HG02943 (cell line): ENCODE results near the gene KDM6B.
"Not testable (repeated sequence)": the region's sequence is repeated elsewhere in the genome, so short reads cannot be mapped to it uniquely, and the experiment has no call there.

Experiments
- ATAC-seq: cut with Tn5 transposase; IDR thresholded peaks from one replicate; pipeline ENCODE4 v1.9.1; 2021; ENCODE audit warnings: mild to moderate bottlenecking, low read depth, moderate library complexity; ENCODE audit not compliant: unreplicated experiment

The KDM6B gene

DNA sequence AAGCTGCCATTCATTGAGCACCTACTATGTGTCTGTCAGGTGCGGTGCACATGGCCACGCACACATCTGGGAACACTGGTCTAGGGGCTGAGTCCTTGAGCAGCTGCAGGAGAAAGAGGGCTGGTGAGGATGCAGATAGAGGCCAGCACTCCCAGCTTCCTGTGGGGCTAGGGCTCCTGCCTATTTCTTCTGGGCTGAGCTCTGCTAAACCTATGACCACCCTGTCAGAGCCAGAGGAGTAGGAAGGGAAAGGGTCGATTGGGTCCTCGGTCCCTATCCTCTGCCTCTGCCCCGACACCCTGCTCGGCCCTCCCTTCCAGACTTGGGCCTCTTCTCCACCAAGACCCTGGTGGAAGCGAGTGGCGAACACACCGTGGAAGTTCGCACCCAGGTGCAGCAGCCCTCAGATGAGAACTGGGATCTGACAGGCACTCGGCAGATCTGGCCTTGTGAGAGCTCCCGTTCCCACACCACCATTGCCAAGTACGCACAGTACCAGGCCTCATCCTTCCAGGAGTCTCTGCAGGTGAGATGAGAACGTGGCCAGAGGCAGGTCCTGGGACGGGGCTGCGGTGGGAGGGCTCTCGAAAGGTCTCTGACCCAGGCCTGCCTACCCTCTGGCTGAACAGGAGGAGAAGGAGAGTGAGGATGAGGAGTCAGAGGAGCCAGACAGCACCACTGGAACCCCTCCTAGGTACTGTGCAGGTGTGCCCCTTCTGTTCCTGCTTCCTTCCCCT, 16.9 kb downstream of the KDM6B start:
- ATAC-seq: no peak

DNA sequence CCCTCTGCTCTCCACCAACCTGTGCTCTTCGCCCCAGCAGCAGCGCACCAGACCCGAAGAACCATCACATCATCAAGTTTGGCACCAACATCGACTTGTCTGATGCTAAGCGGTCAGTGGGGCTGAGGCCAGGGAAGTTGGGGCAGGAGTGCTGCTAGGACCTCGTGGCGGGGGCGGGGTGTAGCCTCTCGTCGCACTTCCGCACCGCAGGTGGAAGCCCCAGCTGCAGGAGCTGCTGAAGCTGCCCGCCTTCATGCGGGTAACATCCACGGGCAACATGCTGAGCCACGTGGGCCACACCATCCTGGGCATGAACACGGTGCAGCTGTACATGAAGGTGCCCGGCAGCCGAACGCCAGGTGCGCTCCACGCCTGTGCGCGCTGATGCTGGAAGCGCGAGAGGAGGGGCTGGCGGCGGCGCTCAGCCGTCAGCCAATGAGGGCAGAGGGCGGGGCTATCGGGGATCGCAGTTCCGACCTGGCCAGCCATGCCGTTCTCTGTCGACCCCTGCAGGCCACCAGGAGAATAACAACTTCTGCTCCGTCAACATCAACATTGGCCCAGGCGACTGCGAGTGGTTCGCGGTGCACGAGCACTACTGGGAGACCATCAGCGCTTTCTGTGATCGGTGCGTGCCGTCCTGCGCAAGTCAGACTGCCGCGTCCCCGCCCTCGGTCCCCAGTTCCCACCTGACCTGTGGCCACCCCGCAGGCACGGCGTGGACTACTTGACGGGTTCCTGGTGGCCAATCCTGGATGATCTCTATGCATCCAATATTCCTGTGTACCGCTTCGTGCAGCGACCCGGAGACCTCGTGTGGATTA, 17.6 kb downstream of the KDM6B start:
- peak; percentile 63 for ATAC-seq

DNA sequence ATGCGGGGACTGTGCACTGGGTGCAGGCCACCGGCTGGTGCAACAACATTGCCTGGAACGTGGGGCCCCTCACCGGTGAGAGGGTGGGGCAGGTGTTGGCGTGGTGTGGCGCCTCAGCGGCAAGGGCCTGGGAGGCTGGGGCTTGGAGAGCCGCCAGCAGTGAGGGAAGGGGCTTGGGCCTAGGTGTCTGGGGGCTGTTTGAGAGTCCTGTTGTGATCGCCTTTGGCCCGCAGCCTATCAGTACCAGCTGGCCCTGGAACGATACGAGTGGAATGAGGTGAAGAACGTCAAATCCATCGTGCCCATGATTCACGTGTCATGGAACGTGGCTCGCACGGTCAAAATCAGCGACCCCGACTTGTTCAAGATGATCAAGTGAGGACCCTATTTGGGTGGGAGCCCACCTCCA, 18.2 kb downstream of the KDM6B start:
- ATAC-seq: no peak

DNA sequence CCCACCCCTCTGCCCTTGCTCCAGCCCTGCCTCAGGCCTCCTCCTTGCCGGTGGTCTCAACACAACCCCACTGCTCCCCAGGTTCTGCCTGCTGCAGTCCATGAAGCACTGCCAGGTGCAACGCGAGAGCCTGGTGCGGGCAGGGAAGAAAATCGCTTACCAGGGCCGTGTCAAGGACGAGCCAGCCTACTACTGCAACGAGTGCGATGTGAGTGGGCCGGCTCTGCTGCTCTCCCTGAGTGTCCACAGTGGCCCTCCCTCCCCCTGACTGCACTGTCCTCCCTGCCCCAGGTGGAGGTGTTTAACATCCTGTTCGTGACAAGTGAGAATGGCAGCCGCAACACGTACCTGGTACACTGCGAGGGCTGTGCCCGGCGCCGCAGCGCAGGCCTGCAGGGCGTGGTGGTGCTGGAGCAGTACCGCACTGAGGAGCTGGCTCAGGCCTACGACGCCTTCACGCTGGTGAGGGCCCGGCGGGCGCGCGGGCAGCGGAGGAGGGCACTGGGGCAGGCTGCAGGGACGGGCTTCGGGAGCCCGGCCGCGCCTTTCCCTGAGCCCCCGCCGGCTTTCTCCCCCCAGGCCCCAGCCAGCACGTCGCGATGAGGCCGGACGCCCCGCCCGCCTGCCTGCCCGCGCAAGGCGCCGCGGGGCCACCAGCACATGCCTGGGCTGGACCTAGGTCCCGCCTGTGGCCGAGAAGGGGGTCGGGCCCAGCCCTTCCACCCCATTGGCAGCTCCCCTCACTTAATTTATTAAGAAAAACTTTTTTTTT, 19.1 kb downstream of the KDM6B start:
- no peak for ATAC-seq

DNA sequence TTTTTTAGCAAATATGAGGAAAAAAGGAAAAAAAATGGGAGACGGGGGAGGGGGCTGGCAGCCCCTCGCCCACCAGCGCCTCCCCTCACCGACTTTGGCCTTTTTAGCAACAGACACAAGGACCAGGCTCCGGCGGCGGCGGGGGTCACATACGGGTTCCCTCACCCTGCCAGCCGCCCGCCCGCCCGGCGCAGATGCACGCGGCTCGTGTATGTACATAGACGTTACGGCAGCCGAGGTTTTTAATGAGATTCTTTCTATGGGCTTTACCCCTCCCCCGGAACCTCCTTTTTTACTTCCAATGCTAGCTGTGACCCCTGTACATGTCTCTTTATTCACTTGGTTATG, 19.6 kb downstream of the KDM6B start:
- no peak for ATAC-seq

DNA sequence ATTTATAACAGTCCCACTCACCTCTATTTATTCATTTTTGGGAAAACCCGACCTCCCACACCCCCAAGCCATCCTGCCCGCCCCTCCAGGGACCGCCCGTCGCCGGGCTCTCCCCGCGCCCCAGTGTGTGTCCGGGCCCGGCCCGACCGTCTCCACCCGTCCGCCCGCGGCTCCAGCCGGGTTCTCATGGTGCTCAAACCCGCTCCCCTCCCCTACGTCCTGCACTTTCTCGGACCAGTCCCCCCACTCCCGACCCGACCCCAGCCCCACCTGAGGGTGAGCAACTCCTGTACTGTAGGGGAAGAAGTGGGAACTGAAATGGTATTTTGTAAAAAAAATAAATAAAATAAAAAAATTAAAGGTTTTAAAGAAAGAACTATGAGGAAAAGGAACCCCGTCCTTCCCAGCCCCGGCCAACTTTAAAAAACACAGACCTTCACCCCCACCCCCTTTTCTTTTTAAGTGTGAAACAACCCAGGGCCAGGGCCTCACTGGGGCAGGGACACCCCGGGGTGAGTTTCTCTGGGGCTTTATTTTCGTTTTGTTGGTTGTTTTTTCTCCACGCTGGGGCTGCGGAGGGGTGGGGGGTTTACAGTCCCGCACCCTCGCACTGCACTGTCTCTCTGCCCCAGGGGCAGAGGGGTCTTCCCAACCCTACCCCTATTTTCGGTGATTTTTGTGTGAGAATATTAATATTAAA, 20.2 kb downstream of the KDM6B start:
- no peak for ATAC-seq

DNA sequence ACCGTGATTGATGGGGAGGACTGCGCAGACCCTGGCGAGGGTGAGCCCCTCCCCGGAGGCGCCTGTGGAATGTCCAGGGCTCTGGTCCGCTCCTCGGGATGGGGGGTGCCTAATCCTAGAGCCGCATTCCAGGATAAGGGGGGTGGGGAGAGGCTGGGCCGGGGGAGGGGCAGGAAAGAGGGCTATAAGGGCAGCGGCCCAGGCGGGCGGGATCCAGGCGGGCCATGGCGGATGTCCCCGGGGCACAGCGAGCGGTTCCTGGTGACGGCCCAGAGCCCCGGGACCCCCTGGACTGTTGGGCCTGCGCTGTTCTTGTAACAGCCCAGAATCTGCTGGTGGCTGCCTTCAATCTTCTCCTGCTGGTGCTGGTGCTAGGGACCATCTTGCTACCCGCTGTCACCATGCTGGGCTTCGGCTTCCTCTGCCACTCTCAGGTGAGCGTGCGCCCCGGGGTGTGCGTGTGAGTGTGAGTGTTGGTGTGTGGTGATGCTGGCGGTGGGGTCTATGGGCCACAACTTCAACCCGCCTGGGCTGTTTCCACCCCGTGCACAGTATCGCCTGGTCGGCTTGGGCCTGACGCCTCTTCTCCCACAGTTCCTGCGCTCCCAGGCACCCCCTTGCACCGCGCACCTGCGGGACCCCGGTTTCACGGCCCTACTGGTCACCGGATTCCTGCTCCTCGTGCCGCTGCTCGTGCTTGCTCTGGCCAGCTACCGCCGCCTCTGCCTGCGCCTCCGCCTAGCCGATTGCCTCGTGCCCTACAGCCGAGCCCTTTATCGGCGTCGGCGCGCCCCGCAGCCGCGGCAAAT, 21.0 kb downstream of the KDM6B start, which contains the start of gene TMEM88:
TSS of gene TMEM88 (plus strand) at position 216 of the 809 bp plus-strand sequence. CDS start at position 225, 9 bp downstream.
- ATAC-seq: no peak

DNA sequence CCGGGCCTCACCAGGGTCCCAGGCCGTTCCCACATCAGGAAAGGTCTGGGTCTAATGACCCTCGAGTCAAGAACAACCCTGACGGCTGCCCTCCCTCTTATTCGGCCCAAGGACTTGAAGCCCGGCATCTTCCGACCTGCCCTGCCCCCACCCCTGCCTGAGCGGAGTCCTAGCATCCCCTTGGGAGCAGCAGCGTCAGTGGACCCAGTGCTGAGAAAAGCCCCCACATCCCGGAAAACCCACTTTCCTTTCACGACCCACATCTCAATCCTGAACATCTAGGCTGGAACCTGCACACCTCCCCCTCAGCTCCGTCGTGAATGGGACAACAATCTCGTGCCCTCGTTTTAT, 21.6 kb downstream of the KDM6B start:
- ATAC-seq: no peak

DNA sequence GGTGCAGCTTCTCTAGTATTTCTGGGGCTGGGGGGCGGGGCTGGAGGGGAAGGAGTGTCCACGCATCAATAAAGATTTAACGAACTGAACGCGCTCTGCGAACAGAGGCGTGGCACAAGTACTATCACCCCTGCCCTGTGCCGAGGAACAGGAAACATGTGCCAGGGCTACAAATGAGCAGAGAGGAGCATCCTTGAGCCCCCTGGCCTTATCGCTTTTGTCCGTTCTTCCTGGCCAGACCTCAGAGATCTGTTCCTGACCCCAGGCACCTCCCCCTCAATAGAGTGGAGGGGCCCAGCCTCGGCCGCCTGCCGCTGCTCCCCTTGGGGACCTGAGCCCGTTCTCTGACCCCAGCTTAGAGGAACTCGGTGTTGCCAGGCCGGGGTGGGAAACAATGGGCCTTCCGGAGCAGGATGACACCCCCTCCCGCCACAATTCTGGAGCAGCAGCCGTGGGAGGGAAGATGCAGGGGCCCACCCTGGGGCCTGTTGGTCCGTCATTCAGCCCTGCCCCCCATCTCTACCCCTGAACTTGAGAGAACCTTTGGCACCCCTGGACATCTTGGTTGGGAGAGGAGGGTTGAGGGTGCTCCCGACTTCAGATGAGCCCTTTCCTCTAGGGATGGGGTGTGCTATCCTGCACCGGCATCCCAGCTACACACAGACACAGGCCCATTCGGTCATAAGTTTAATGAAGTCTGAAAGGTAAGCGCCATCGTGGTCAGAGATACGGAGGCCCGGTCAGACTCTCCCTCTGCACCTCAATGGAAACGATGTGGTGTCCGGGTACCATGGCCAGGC, 22.2 kb downstream of the KDM6B start:
- ATAC-seq: no peak

DNA sequence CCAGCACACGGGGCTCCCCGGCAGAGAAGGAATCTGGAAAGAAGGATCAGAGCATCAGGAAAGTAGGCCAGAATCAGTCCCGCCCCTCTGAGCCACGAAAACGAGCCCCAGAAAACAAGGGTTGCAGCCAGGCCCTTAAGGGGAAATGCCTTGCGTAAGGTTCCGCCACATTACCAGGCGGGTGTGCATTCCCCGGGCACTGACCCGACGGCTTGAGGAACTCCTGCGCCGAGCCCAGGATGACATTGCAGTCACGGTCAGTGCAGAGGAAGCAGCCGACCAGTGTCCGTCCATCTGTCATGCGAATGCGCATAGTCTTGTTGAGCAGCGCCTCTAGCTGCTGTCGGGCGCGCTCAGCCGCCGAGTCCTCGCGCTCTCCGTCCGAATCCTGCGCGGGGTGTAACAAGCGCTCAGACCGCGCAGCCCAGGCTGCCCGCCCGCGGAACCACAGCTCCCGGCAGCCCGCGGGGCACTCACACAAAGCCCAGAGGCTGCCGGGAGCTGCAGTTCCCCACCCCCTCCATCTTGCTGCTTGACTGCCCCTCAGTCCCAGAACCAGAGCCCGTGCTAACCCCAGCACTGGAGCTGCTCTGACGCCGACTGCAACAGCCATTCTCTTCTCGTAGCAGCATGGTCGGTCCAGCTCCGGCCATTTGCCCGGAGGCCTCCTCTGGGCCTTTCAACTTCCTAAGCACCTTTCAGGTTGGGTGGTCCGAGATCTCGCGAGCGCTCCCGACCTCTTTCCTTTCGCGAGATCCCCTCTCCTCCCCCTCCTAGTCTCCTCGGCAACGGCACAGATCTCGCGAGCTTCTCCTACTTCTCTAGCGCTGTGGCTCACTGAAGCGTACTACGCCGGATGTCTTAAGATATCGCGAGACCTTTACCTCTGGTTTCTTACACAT, 23.0 kb downstream of the KDM6B start, which contains the start of gene NAA38:
TSS of gene NAA38 (minus strand) at position 749 of the 902 bp plus-strand sequence. CDS start at position 653, 96 bp downstream.
- peak; percentile 78 for ATAC-seq

DNA sequence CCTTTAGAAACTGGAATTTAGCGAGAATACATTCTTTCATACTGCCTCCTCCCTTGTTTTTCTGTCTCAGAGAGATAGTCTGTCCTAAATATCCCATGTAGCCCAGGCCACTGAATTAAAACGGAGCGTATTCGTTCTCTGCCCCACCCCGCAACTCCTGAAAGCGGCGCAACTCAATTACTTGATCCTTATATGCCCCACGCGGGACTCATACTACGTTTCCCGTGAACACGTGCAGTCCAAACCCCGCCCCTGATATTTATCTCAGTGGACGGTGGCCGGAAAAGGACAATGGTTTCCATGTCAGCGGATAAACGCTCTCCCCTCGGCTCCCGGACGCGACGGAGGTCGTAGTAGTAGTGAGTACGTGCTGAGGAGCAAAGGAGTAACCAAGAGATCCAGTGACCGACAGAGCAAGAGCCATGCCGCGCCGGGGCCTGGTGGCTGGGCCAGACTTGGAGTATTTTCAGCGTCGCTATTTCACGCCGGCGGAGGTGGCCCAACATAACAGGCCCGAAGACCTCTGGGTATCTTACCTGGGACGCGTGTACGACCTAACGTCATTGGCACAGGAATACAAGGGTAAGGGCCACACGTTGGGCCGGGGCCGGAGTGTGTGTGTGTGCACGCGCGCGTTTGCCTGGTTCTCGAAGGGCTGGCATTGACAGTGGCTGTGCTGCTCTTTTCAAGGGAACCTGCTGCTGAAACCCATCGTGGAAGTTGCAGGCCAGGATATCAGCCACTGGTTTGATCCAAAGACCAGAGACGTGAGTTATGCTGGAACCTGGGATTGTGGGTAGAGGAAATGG, 23.9 kb downstream of the KDM6B start, which contains the start of gene CYB5D1:
TSS of gene CYB5D1 (plus strand) at position 291 of the 809 bp plus-strand sequence. CDS start at position 423, 132 bp downstream.
- peak; percentile 31 for ATAC-seq

DNA sequence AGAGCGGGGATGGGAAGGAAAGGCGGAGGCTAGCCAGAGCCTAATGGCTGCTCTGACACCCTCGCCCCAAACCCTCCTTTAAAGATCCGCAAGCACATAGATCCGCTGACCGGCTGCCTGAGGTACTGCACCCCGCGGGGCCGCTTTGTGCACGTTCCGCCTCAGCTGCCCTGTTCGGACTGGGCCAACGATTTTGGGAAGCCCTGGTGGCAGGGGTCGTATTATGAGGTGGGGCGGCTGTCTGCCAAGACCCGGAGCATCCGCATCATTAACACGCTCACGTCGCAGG, 24.4 kb downstream of the KDM6B start:
- no peak for ATAC-seq

DNA sequence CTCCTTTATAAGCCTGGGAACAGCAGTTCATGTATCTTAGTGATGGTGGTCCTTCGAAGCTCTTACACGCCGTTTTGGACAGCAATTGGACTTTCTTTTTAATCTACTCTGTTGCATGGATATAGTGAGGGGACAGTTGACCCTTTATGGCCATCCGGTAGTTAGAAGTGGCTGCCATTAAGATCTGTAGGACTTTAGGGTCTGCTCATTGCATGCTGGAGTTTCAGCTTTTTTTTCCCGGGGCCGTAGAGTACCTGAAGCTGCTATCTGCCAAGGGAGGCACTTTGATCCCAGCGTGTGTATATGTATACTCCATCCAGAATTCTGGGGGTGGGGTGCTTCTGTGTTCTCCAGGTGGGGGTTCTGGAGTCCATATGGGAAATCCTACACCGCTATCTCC, 25.0 kb downstream of the KDM6B start:
- ATAC-seq: no peak

DNA sequence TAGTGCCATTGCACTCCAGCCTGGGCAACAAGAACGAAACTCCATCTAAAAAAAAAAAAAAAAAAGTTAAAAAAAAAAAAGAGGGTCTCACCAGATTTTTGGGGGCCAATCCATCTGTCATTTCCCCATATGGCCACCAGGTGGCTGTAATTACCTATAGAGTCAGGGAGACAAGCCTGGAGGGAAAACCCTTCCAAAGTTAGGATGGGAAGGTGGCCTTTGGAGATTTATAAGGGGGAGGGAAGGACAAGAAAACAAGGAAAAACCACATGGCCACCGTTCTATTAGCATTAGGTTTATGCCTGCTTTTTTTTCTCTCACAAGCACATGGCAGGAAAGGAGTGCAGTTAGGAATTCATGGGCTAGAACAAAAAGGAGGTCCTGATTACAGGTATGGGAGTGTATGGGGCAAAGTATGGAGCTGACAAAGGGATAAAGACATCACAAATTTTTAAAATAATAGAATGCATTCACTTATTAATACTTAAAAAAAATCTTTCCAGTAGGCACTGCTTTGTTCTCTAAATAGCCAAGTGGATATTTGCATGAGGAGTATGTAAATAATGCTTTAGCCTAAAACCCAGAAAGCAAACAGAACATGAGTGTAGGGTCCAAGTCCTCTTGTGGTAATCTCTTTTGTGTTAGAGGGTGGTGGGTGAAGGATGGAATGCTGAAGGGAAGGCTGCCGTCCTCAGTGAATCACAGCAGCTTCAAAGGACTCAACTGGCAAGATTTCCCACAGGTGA, 28.8 kb downstream of the KDM6B start:
- no peak for ATAC-seq

DNA sequence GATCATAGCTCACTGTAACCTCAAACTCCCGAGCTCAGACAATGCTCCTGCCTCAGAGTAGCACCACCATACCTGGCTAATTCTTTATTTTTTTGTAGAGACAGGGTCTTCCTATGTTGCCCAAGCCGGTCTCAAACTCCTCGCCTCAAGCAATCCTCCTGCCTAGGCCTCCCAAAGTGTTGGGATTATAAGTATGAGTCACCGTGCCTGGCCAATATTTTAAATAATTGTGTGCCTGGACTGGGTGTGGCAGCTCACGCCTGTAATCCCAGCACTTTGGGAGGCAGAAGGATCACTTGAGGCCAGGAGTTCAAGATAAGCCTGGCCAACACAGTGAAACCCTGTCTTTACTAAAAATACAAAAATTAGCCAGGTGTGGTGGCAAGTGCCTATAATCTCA, 30.4 kb downstream of the KDM6B start:
- not testable (repeated sequence) for ATAC-seq

DNA sequence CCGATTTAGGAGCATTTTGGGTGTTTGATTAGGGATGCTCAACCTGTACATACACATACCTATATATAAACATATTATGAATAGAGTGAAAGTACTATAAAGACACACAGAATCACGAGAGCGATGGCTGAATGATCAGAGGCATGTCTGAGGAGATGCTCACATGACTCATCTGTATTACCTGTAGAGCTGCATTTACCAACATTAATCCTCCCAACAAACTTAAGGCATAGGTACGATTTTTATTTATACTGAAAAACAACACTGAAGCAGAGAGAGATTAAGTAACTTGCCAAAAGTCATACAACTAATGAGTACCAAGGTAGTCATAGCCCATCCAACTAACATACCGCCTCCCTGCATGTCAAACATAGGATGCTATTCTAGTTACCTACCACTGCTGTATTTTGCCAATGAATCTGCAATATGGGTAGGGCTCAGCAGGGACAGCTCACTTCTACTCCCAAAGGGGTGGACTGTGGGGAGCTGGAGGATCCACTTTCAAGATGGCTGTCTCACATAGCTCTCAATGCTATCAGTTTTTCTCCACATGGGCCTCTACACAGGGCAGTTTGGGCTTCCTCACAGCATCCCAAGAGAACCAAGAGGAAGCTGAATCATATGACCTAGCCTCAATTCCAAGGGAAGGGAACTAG, 31.1 kb downstream of the KDM6B start:
- no peak for ATAC-seq
